HepG2 (cell line): ENCODE results near the gene PMIS2. TPM values are rescaled to one million over a fixed set of nuclear protein-coding genes. Genes with fewer than 3 reads are reported as not detected.

ENCODE experiments used
- CAMTA2 ChIP-seq: sonication (generic); formaldehyde crosslinking; IDR thresholded peaks from 2 replicates; pipeline ENCODE4 v1.4.0; 2020; ENCODE audit warnings: mild to moderate bottlenecking, missing genetic modification reagents, borderline replicate concordance
- CC2D1A ChIP-seq: sonication (generic); formaldehyde crosslinking; IDR thresholded peaks from 2 replicates; pipeline ENCODE4 v1.8.1; 2023; ENCODE audit warnings: mild to moderate bottlenecking, missing genetic modification reagents
- NFYC ChIP-seq: IDR thresholded peaks from 2 replicates; pipeline ENCODE4 v1.6.1; 2016; ENCODE audit warnings: missing genetic modification reagents, missing compliant biosample characterization
- PHF8 ChIP-seq: sonication (generic); formaldehyde crosslinking; IDR thresholded peaks from 2 replicates; pipeline ENCODE4 v1.5.0; 2020; ENCODE audit warnings: missing genetic modification reagents
- TBP ChIP-seq: sonication (generic); formaldehyde crosslinking; IDR thresholded peaks from 2 replicates; pipeline ENCODE4 v1.5.0; 2020; ENCODE audit warnings: missing genetic modification reagents
- ZNF136 ChIP-seq: sonication (generic); formaldehyde crosslinking; IDR thresholded peaks from 2 replicates; pipeline ENCODE4 v1.8.1; 2022; ENCODE audit warnings: low read depth, mild to moderate bottlenecking, moderate library complexity, missing genetic modification reagents
- ZNF263 ChIP-seq: sonication (generic); formaldehyde crosslinking; IDR thresholded peaks from 2 replicates; pipeline ENCODE4 v1.4.0; 2020; ENCODE audit warnings: missing genetic modification reagents
- polyA plus RNA-seq, 8 experiments: library from polyadenylated mRNA; depleted of rRNA in 3 of 8; stranded (reverse) in 7 of 8; unstranded in 1 of 8; fragments of >200 nt; fragmentation: Illumina TruSeq in 4 of 8; extraction: Trizol in 4 of 8; gene quantifications; 2 replicates each; pipeline versions ENCODE4 v1.2.1 to v1.2.3, GENCODE V29; 2011 to 2016; ENCODE audit warnings: low read depth in 4 of 8, missing spikeins in 1 of 8, mixed read lengths in 1 of 8; ENCODE audit not compliant: insufficient read depth in 1 of 8
- total RNA-seq, 5 experiments: library from RNA; depleted of rRNA; stranded (reverse); fragments of >200 nt; fragmentation: Illumina TruSeq; extraction: Trizol; gene quantifications; 2 replicates each; pipeline ENCODE4 v1.2.3, GENCODE V29; 2016; ENCODE audit warnings: low read depth in 1 of 5
- TF ChIP-seq, protein P1 (sequence below): IDR thresholded peaks from 2 replicates; pipeline ENCODE4 v1.6.1; 2016; ENCODE audit warnings: missing genetic modification reagents, missing compliant biosample characterization
- TF ChIP-seq, protein P2 (sequence below): sonication (generic); formaldehyde crosslinking; IDR thresholded peaks from 2 replicates; pipeline ENCODE4 v1.4.0; 2020; ENCODE audit warnings: missing genetic modification reagents
- TF ChIP-seq, protein P3 (sequence below): IDR thresholded peaks from 2 replicates; pipeline ENCODE4 v1.4.0; 2020; ENCODE audit warnings: mild to moderate bottlenecking, missing genetic modification reagents

The PMIS2 gene
- total and polyA plus RNA-seq, 2 of the 13 experiments (the other 11 are each of a cell fraction or from before 2014, with no cell fraction given) = not detected

DNA sequence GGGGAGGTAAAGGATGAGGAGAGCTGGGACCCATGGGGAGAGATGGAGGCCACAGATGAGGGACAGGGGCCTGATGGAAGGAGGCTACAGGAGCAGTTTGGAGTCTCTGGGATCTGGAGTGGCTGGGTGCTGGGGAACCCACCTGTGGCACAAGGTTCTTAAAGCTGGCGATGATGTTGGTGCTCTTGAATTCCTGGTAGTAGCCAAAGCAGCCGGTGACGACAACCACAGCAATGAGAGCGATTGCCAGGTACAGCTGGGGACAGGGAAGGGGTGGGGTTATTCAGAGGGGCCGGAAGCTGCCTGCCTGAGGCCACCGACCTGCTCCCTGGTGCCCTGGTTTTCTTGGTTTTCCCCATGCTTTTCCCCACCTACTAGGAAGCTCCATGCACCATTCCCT lies 25.3 kb upstream of the PMIS2 start (continued):
- TF ChIP-seq, protein P1, sequence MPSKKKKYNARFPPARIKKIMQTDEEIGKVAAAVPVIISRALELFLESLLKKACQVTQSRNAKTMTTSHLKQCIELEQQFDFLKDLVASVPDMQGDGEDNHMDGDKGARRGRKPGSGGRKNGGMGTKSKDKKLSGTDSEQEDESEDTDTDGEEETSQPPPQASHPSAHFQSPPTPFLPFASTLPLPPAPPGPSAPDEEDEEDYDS (CRISPR knock-in tag) = no peak
- TF ChIP-seq PHF8 (CRISPR knock-in tag) = no peak
- no peak for TF ChIP-seq ZNF136 (CRISPR knock-in tag)
- no peak for TF ChIP-seq CC2D1A (CRISPR knock-in tag)
- no peak for TF ChIP-seq ZNF263 (CRISPR knock-in tag)
- TF ChIP-seq, protein P2, sequence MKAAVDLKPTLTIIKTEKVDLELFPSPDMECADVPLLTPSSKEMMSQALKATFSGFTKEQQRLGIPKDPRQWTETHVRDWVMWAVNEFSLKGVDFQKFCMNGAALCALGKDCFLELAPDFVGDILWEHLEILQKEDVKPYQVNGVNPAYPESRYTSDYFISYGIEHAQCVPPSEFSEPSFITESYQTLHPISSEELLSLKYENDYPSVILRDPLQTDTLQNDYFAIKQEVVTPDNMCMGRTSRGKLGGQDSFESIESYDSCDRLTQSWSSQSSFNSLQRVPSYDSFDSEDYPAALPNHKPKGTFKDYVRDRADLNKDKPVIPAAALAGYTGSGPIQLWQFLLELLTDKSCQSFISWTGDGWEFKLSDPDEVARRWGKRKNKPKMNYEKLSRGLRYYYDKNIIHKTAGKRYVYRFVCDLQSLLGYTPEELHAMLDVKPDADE (CRISPR knock-in tag) = no peak
- TF ChIP-seq, protein P3, sequence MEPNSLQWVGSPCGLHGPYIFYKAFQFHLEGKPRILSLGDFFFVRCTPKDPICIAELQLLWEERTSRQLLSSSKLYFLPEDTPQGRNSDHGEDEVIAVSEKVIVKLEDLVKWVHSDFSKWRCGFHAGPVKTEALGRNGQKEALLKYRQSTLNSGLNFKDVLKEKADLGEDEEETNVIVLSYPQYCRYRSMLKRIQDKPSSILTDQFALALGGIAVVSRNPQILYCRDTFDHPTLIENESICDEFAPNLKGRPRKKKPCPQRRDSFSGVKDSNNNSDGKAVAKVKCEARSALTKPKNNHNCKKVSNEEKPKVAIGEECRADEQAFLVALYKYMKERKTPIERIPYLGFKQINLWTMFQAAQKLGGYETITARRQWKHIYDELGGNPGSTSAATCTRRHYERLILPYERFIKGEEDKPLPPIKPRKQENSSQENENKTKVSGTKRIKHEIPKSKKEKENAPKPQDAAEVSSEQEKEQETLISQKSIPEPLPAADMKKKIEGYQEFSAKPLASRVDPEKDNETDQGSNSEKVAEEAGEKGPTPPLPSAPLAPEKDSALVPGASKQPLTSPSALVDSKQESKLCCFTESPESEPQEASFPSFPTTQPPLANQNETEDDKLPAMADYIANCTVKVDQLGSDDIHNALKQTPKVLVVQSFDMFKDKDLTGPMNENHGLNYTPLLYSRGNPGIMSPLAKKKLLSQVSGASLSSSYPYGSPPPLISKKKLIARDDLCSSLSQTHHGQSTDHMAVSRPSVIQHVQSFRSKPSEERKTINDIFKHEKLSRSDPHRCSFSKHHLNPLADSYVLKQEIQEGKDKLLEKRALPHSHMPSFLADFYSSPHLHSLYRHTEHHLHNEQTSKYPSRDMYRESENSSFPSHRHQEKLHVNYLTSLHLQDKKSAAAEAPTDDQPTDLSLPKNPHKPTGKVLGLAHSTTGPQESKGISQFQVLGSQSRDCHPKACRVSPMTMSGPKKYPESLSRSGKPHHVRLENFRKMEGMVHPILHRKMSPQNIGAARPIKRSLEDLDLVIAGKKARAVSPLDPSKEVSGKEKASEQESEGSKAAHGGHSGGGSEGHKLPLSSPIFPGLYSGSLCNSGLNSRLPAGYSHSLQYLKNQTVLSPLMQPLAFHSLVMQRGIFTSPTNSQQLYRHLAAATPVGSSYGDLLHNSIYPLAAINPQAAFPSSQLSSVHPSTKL (CRISPR knock-in tag) = no peak
- no peak for TF ChIP-seq TBP (CRISPR knock-in tag)
- no peak for TF ChIP-seq NFYC (CRISPR knock-in tag)
- TF ChIP-seq CAMTA2 = no peak
